ENCODE measurements around the gene WWC2. TPM values are rescaled to one million over a fixed set of nuclear protein-coding genes. Genes with fewer than 3 reads are reported as not detected.
A peak's percentile ranks its signal among the peaks of the same experiment; 100 is the strongest.

The WWC2 gene
- polyA plus RNA-seq, 6 donors from 2014 or later, result 0.07 to 0.88 (median 0.22) TPM; not detected in 1

GRCh38 chr4:183272384-183272783 is 173.3 kb downstream of the WWC2 start:
- Mint-ChIP-seq H3K4me1 (no peaks in the 10 kb centered on the region), H3K36me3 (peaks cover 0 to 7% of the 10 kb centered on the region in 2 donors), H3K4me3 (no peak overlapping the region), H3K27ac (no peak overlapping the region), H3K9me3 (peaks cover 4 to 29% (median 19%) of the 10 kb centered on the region in 7 donors), H3K27me3 (no peaks in the 10 kb centered on the region)
- ATAC-seq (ENCODE audit: low read depth in 2 of 2) (no peak), DNase-seq (no peak)

- no peaks in the 10 kb centered on the region for H3K4me1 Mint-ChIP-seq
- ATAC-seq (ENCODE audit: low read depth in 2 of 2) (no peak), DNase-seq (no peak)
- peaks cover 0 to 7% of the 10 kb centered on the region in 2 donors for H3K36me3 Mint-ChIP-seq
- no peak overlapping the region for H3K27ac Mint-ChIP-seq
- H3K27me3 Mint-ChIP-seq, result no peaks in the 10 kb centered on the region
- peak overlapping the region in 1 of 8 donors; percentile 36 for H3K4me3 Mint-ChIP-seq
- peaks cover 4 to 29% (median 19%) of the 10 kb centered on the region in 7 donors for H3K9me3 Mint-ChIP-seq
Measured at GRCh38 chr4:183276106-183276505, 177.0 kb downstream of the WWC2 start.

GRCh38 chr4:183284258-183284785 is 185.3 kb downstream of the WWC2 start:
- H3K27ac Mint-ChIP-seq, result no peak overlapping the region
- no peak overlapping the region for H3K4me3 Mint-ChIP-seq
- peaks cover 0 to 22% (median 13%) of the 10 kb centered on the region in 3 donors for H3K27me3 Mint-ChIP-seq
- no peak for DNase-seq
- no peaks in the 10 kb centered on the region for H3K9me3 Mint-ChIP-seq
- ATAC-seq (ENCODE audit: low read depth in 2 of 2), result no peak
- no peaks in the 10 kb centered on the region for H3K4me1 Mint-ChIP-seq
- H3K36me3 Mint-ChIP-seq, result no peaks in the 10 kb centered on the region

- Mint-ChIP-seq H3K36me3 (no peaks in the 10 kb centered on the region), H3K9me3 (no peaks in the 10 kb centered on the region), H3K27ac (no peak overlapping the region), H3K4me3 (no peak overlapping the region), H3K4me1 (no peaks in the 10 kb centered on the region), H3K27me3 (peaks cover 0 to 22% (median 13%) of the 10 kb centered on the region in 3 donors)
- ATAC-seq (ENCODE audit: low read depth in 2 of 2), result no peak
- no peak for DNase-seq
Measured at GRCh38 chr4:183284965-183285364, 185.9 kb downstream of the WWC2 start.

- no peak for ATAC-seq (ENCODE audit: low read depth in 2 of 2)
- H3K36me3 Mint-ChIP-seq, result no peaks in the 10 kb centered on the region
- peaks cover 0 to 22% (median 13%) of the 10 kb centered on the region in 3 donors for H3K27me3 Mint-ChIP-seq
- DNase-seq, result no peak
- H3K27ac Mint-ChIP-seq, result no peak overlapping the region
- H3K4me3 Mint-ChIP-seq, result no peak overlapping the region
- H3K9me3 Mint-ChIP-seq, result no peaks in the 10 kb centered on the region
- no peaks in the 10 kb centered on the region for H3K4me1 Mint-ChIP-seq
Measured at GRCh38 chr4:183285886-183286285, 186.8 kb downstream of the WWC2 start.

GRCh38 chr4:183286590-183287308 is 187.7 kb downstream of the WWC2 start:
- no peaks in the 10 kb centered on the region for H3K9me3 Mint-ChIP-seq
- DNase-seq, result no peak
- peaks cover 0 to 22% (median 13%) of the 10 kb centered on the region in 3 donors for H3K27me3 Mint-ChIP-seq
- ATAC-seq (ENCODE audit: low read depth in 2 of 2), result no peak
- no peaks in the 10 kb centered on the region for H3K36me3 Mint-ChIP-seq
- H3K27ac Mint-ChIP-seq, result no peak overlapping the region
- H3K4me1 Mint-ChIP-seq, result no peaks in the 10 kb centered on the region
- H3K4me3 Mint-ChIP-seq, result no peak overlapping the region

- ATAC-seq (ENCODE audit: low read depth in 2 of 2) (no peak), DNase-seq (no peak)
- H3K27ac Mint-ChIP-seq, result no peak overlapping the region
- peaks cover 0 to 18% (median 11%) of the 10 kb centered on the region in 3 donors for H3K27me3 Mint-ChIP-seq
- H3K4me1 Mint-ChIP-seq, result no peaks in the 10 kb centered on the region
- no peaks in the 10 kb centered on the region for H3K9me3 Mint-ChIP-seq
- H3K36me3 Mint-ChIP-seq, result no peaks in the 10 kb centered on the region
- no peak overlapping the region for H3K4me3 Mint-ChIP-seq
Measured at GRCh38 chr4:183287309-183287659, 188.2 kb downstream of the WWC2 start.

- Mint-ChIP-seq H3K27me3 (peaks cover 0 to 14% (median 8%) of the 10 kb centered on the region in 3 donors), H3K36me3 (no peaks in the 10 kb centered on the region), H3K4me3 (no peak overlapping the region), H3K4me1 (no peaks in the 10 kb centered on the region), H3K27ac (no peak overlapping the region), H3K9me3 (no peaks in the 10 kb centered on the region)
- DNase-seq (no peak), ATAC-seq (ENCODE audit: low read depth in 2 of 2) (no peak)
Measured at GRCh38 chr4:183287677-183288076, 188.6 kb downstream of the WWC2 start.

GRCh38 chr4:183288955-183289354 is 189.9 kb downstream of the WWC2 start:
- no peak for DNase-seq
- Mint-ChIP-seq H3K4me1 (no peaks in the 10 kb centered on the region), H3K4me3 (no peak overlapping the region), H3K9me3 (no peaks in the 10 kb centered on the region), H3K27me3 (peaks cover 0 to 10% (median 8%) of the 10 kb centered on the region in 3 donors), H3K27ac (no peak overlapping the region), H3K36me3 (no peaks in the 10 kb centered on the region)
- ATAC-seq (ENCODE audit: low read depth in 2 of 2), result no peak

- ATAC-seq (ENCODE audit: low read depth in 2 of 2) (no peak), DNase-seq (no peak)
- Mint-ChIP-seq H3K4me3 (no peak overlapping the region), H3K36me3 (no peaks in the 10 kb centered on the region), H3K4me1 (no peaks in the 10 kb centered on the region), H3K9me3 (no peaks in the 10 kb centered on the region), H3K27me3 (peaks cover 7 to 10% (median 8%) of the 10 kb centered on the region in 3 donors), H3K27ac (peak overlapping the region in 1 of 6 donors; percentile 39)
Measured at GRCh38 chr4:183289688-183290087, 190.6 kb downstream of the WWC2 start.

GRCh38 chr4:183291070-183291469 is 192.0 kb downstream of the WWC2 start:
- peak overlapping the region in 1 of 6 donors; percentile 17 for H3K27ac Mint-ChIP-seq
- H3K36me3 Mint-ChIP-seq, result no peaks in the 10 kb centered on the region
- ATAC-seq (ENCODE audit: low read depth in 2 of 2) (no peak), DNase-seq (no peak)
- H3K27me3 Mint-ChIP-seq, result peaks cover 7 to 13% (median 8%) of the 10 kb centered on the region in 3 donors
- no peaks in the 10 kb centered on the region for H3K4me1 Mint-ChIP-seq
- H3K9me3 Mint-ChIP-seq, result no peaks in the 10 kb centered on the region
- H3K4me3 Mint-ChIP-seq, result no peak overlapping the region

- Mint-ChIP-seq H3K4me3 (no peak overlapping the region), H3K9me3 (no peaks in the 10 kb centered on the region), H3K4me1 (peaks cover 0 to 8% (median 3%) of the 10 kb centered on the region in 3 donors), H3K27ac (no peak overlapping the region), H3K27me3 (peaks cover 0 to 18% (median 11%) of the 10 kb centered on the region in 3 donors), H3K36me3 (no peaks in the 10 kb centered on the region)
- ATAC-seq (ENCODE audit: low read depth in 2 of 2) (no peak), DNase-seq (no peak)
Measured at GRCh38 chr4:183295711-183296110, 196.7 kb downstream of the WWC2 start.

- H3K27ac Mint-ChIP-seq, result no peak overlapping the region
- DNase-seq (no peak), ATAC-seq (ENCODE audit: low read depth in 2 of 2) (no peak)
- H3K9me3 Mint-ChIP-seq, result no peaks in the 10 kb centered on the region
- H3K27me3 Mint-ChIP-seq, result peaks cover 0 to 24% (median 11%) of the 10 kb centered on the region in 3 donors
- H3K4me1 Mint-ChIP-seq, result peaks cover 0 to 8% (median 3%) of the 10 kb centered on the region in 3 donors
- H3K36me3 Mint-ChIP-seq, result no peaks in the 10 kb centered on the region
- no peak overlapping the region for H3K4me3 Mint-ChIP-seq
Measured at GRCh38 chr4:183297675-183298074, 198.6 kb downstream of the WWC2 start.

- H3K4me3 Mint-ChIP-seq, result no peak overlapping the region
- ATAC-seq (ENCODE audit: low read depth in 2 of 2) (no peak), DNase-seq (no peak)
- H3K27me3 Mint-ChIP-seq, result peaks cover 0 to 19% (median 11%) of the 10 kb centered on the region in 3 donors
- no peaks in the 10 kb centered on the region for H3K9me3 Mint-ChIP-seq
- peaks cover 0 to 8% (median 3%) of the 10 kb centered on the region in 3 donors for H3K4me1 Mint-ChIP-seq
- no peak overlapping the region for H3K27ac Mint-ChIP-seq
- no peaks in the 10 kb centered on the region for H3K36me3 Mint-ChIP-seq
Measured at GRCh38 chr4:183299464-183299863, 200.4 kb downstream of the WWC2 start.

All from naive B cell (primary cell).